Skeletal muscle tissue (tissue), 4 donors: ENCODE results near the gene YDJC. TPM values are rescaled to one million over a fixed set of nuclear protein-coding genes. Genes with fewer than 3 reads are reported as not detected.

Experiments used
- H3K27ac ChIP-seq: one replicate; pipeline ENCODE4 v1.7.0; 2013; ENCODE audit warnings: mild to moderate bottlenecking, low read depth, low read length, inconsistent platforms
- H3K27me3 ChIP-seq, 3 donors: one replicate each; pipeline ENCODE4 v1.7.0; 2013; ENCODE audit warnings: low read length in 3 of 3; ENCODE audit not compliant: control insufficient read depth in 3 of 3, insufficient read depth in 3 of 3
- H3K36me3 ChIP-seq, 3 donors: one replicate each; pipeline ENCODE4 v1.7.0; 2013; ENCODE audit warnings: low read length in 3 of 3; ENCODE audit not compliant: control insufficient read depth in 3 of 3, insufficient read depth in 3 of 3
- H3K4me1 ChIP-seq, 3 donors: one replicate each; pipeline ENCODE4 v1.7.0; 2013; ENCODE audit warnings: low read length in 3 of 3, mild to moderate bottlenecking in 3 of 3; ENCODE audit not compliant: control insufficient read depth in 3 of 3, insufficient read depth in 3 of 3
- H3K4me3 ChIP-seq, 3 donors: one replicate each; pipeline ENCODE4 v1.7.0; 2013; ENCODE audit warnings: low read length in 3 of 3
- H3K9ac ChIP-seq, 3 donors: one replicate each; pipeline ENCODE4 v1.7.0; 2013; ENCODE audit warnings: low read length in 3 of 3, mild to moderate bottlenecking in 3 of 3, moderate library complexity in 2 of 3, low read depth in 1 of 3
- H3K9me3 ChIP-seq, 3 donors: one replicate each; pipeline ENCODE4 v1.7.0; 2013; ENCODE audit warnings: low read length in 3 of 3; ENCODE audit not compliant: control insufficient read depth in 3 of 3
- total RNA-seq: library from RNA; depleted of rRNA; stranded (reverse); fragments of >200 nt; gene quantifications from one replicate; pipeline ENCODE4 v1.2.3, GENCODE V29; 2014
- donor health status: Osteomylitis.

YDJC gene
- total RNA-seq, 1 donor from 2014 or later, result 1.0 TPM

- Histone ChIP-seq H3K27me3 (no peaks in the 10 kb centered on the region), H3K9me3 (no peaks in the 10 kb centered on the region), H3K27ac (no peak overlapping the region), H3K4me1 (peaks cover 4 to 10% (median 8%) of the 10 kb centered on the region in 3 donors), H3K9ac (no peak overlapping the region), H3K36me3 (no peaks in the 10 kb centered on the region), H3K4me3 (no peak overlapping the region)
Measured at GRCh38 chr22:21633481-21633880, 3.7 kb upstream of the YDJC start.

GRCh38 chr22:21632931-21633330, 3.1 kb upstream of the YDJC start:
- no peak overlapping the region for H3K4me3 ChIP-seq
- no peaks in the 10 kb centered on the region for H3K36me3 ChIP-seq
- H3K9ac ChIP-seq, result no peak overlapping the region
- H3K27me3 ChIP-seq, result no peaks in the 10 kb centered on the region
- peaks cover 4 to 10% (median 8%) of the 10 kb centered on the region in 3 donors for H3K4me1 ChIP-seq
- no peaks in the 10 kb centered on the region for H3K9me3 ChIP-seq
- no peak overlapping the region for H3K27ac ChIP-seq

- no peak within 1 kb of the TSS for H3K4me3 ChIP-seq
- H3K27ac ChIP-seq, result no peak within 1 kb of the TSS
- H3K4me1 ChIP-seq, result peaks cover 4 to 10% (median 8%) of the 10 kb centered on the region in 3 donors
- no peaks in the 10 kb centered on the region for H3K27me3 ChIP-seq
- no peaks in the 10 kb centered on the region for H3K9me3 ChIP-seq
- no peak within 1 kb of the TSS for H3K9ac ChIP-seq
- no peaks in the 10 kb centered on the region for H3K36me3 ChIP-seq
Measured at GRCh38 chr22:21632237-21632895, 2.5 kb upstream of the YDJC start, which contains the start of gene CCDC116. CCDC116 (plus strand) TSS chr22:21632760; CDS start chr22:21633182, 422 bp downstream.

GRCh38 chr22:21631025-21631424, 1.2 kb upstream of the YDJC start:
- Histone ChIP-seq H3K9ac (no peak overlapping the region), H3K27me3 (no peaks in the 10 kb centered on the region), H3K9me3 (no peaks in the 10 kb centered on the region), H3K36me3 (peaks cover 0 to 2% (median 0%) of the 10 kb centered on the region in 3 donors), H3K4me3 (no peak overlapping the region), H3K4me1 (peaks cover 4 to 20% (median 8%) of the 10 kb centered on the region in 3 donors), H3K27ac (no peak overlapping the region)

- Histone ChIP-seq H3K27me3 (no peaks in the 10 kb centered on the region), H3K36me3 (peaks cover 0 to 2% (median 0%) of the 10 kb centered on the region in 3 donors), H3K9ac (peak overlapping the region in 1 of 3 donors; percentile 79), H3K4me1 (peaks cover 24 to 39% (median 25%) of the 10 kb centered on the region in 3 donors), H3K4me3 (peak overlapping the region; percentile 77 to 86 (median 81)), H3K27ac (no peak overlapping the region), H3K9me3 (no peaks in the 10 kb centered on the region)
Measured at GRCh38 chr22:21628386-21629254, 1.2 kb downstream of the YDJC start.

GRCh38 chr22:21626735-21627469, 2.9 kb downstream of the YDJC start:
- no peak overlapping the region for H3K4me3 ChIP-seq
- H3K9me3 ChIP-seq, result no peaks in the 10 kb centered on the region
- H3K9ac ChIP-seq, result no peak overlapping the region
- no peak overlapping the region for H3K27ac ChIP-seq
- H3K27me3 ChIP-seq, result no peaks in the 10 kb centered on the region
- H3K4me1 ChIP-seq, result peaks cover 29 to 56% (median 38%) of the 10 kb centered on the region in 3 donors
- H3K36me3 ChIP-seq, result peaks cover 0 to 7% (median 1%) of the 10 kb centered on the region in 3 donors

GRCh38 chr22:21626073-21626734, 3.6 kb downstream of the YDJC start:
- Histone ChIP-seq H3K27ac (no peak overlapping the region), H3K9ac (no peak overlapping the region), H3K9me3 (no peaks in the 10 kb centered on the region), H3K27me3 (no peaks in the 10 kb centered on the region), H3K4me1 (peaks cover 29 to 57% (median 38%) of the 10 kb centered on the region in 3 donors), H3K36me3 (peaks cover 0 to 7% (median 1%) of the 10 kb centered on the region in 3 donors), H3K4me3 (no peak overlapping the region)

GRCh38 chr22:21624880-21625791, 4.7 kb downstream of the YDJC start:
- Histone ChIP-seq H3K4me1 (peaks cover 29 to 63% (median 38%) of the 10 kb centered on the region in 3 donors), H3K9ac (peak overlapping the region in 1 of 3 donors; percentile 50), H3K27ac (no peak overlapping the region), H3K9me3 (no peaks in the 10 kb centered on the region), H3K36me3 (peaks cover 0 to 7% (median 1%) of the 10 kb centered on the region in 3 donors), H3K27me3 (no peaks in the 10 kb centered on the region), H3K4me3 (no peak overlapping the region)
